ENCODE data around the gene ZBTB46. TPM values are rescaled to one million over a fixed set of nuclear protein-coding genes. Genes with fewer than 3 reads are reported as not detected.

Gene ZBTB46
- total RNA-seq, 1 experiment from 2014 or later, result 27.1 TPM

DNA sequence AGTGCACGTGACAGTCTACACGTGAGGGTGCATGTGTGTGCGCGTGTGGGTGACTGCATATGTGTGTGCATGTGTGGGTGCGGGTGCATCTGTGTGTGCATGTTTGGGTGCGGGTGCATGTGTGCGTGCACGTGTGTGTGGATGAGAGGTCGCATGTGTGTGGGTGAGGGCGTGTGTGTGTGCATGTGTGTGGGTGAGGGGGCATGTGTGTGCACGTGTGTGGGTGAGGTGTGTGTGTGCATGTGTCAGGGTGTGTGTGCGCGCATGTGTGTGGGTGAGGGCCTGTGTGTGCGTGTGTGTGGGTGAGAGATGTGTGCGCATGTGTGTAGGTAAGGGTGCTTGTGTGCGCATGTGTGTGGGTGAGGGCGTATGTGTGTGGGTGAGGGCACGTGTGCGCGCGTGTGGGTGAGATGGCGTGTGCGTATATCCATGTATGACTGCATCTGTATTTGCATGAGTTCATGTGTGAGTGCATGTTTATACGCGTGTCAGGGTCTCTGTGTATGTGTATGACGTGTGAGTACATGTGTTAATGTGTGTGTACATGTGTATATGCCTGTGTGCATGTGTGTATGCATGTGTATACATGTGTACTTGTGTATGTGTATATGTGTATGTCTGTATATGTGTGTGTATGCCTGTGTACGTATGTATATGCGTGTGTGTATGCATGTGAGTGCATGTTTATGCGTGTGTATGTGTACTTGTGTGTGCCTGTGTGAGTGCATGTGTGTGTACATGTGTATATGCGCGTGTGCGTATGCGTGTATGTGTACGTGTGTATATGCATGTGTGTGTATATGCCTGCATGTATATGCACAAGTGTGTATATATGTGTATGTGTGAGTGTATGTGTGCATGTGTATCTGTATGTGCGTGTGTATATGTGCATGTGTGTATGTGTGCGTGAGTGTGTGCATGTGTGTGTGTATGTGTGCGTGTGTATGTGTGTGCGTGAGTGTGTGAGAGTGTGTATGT is 98.7 kb downstream of the ZBTB46 start:
- Histone ChIP-seq H2BK12ac (ENCODE audit: insufficient read length, low read depth, low read length) (no peak overlapping the region), H3K56ac (ENCODE audit: insufficient read length, low read depth, low read length) (no peak overlapping the region), H4K5ac (ENCODE audit: insufficient read length, low read depth, low read length) (no peak overlapping the region), H2AK5ac (ENCODE audit: insufficient read length, low read length) (no peak overlapping the region), H3K27ac (ENCODE audit: insufficient read length, low read depth, low read length) (no peak overlapping the region), H2BK5ac (ENCODE audit: insufficient read length, low read length) (no peak overlapping the region), H3K23ac (ENCODE audit: insufficient read length, low read depth, low read length) (no peak overlapping the region), H4K8ac (replicated peaks; ENCODE audit: insufficient read length, low read depth, low read length) (no peak overlapping the region), H2AFZ (ENCODE audit: low read length) (no peak overlapping the region), H3K4me2 (ENCODE audit: insufficient read depth, insufficient read length, low read length) (no peak overlapping the region), H3K4ac (ENCODE audit: low read depth, low read length) (no peak overlapping the region), H3K27me3 (ENCODE audit: insufficient read depth, low read length) (no peaks in the 10 kb centered on the region), H3K79me1 (ENCODE audit: insufficient read depth, low read depth, low read length, poor library complexity, severe bottlenecking) (peaks cover 3% of the 10 kb centered on the region), H3K9ac (ENCODE audit: extremely low read depth, insufficient read length, low read length) (no peak overlapping the region), H3K79me2 (ENCODE audit: insufficient read depth, low read length) (no peaks in the 10 kb centered on the region), H2BK20ac (ENCODE audit: low read depth, low read length, poor library complexity, severe bottlenecking) (no peak overlapping the region), H3K18ac (ENCODE audit: insufficient read length, low read depth, low read length) (no peak overlapping the region), H2BK15ac (ENCODE audit: low read depth, low read length) (no peak overlapping the region), H3K4me1 (ENCODE audit: insufficient read depth, low read length) (no peaks in the 10 kb centered on the region), H4K91ac (ENCODE audit: insufficient read length, low read depth, low read length) (no peak overlapping the region), H3T11ph (ENCODE audit: low read length) (no peak overlapping the region), H3K14ac (ENCODE audit: insufficient read depth, low read length) (no peak overlapping the region), H4K20me1 (ENCODE audit: control insufficient read depth, insufficient read depth, insufficient read length) (no peaks in the 10 kb centered on the region), H2BK120ac (ENCODE audit: low read depth, low read length, poor library complexity, severe bottlenecking) (no peak overlapping the region), H3K9me3 (ENCODE audit: control insufficient read depth, low read depth, low read length) (no peaks in the 10 kb centered on the region), H3K23me2 (ENCODE audit: insufficient read length, low read depth, low read length, poor library complexity, severe bottlenecking) (no peaks in the 10 kb centered on the region)
- H3K9me3 Mint-ChIP-seq, result no peaks in the 10 kb centered on the region
- H3K4me3 Mint-ChIP-seq, result no peak overlapping the region
- no peak overlapping the region for H3K27ac Mint-ChIP-seq
- TF ChIP-seq, protein P1, sequence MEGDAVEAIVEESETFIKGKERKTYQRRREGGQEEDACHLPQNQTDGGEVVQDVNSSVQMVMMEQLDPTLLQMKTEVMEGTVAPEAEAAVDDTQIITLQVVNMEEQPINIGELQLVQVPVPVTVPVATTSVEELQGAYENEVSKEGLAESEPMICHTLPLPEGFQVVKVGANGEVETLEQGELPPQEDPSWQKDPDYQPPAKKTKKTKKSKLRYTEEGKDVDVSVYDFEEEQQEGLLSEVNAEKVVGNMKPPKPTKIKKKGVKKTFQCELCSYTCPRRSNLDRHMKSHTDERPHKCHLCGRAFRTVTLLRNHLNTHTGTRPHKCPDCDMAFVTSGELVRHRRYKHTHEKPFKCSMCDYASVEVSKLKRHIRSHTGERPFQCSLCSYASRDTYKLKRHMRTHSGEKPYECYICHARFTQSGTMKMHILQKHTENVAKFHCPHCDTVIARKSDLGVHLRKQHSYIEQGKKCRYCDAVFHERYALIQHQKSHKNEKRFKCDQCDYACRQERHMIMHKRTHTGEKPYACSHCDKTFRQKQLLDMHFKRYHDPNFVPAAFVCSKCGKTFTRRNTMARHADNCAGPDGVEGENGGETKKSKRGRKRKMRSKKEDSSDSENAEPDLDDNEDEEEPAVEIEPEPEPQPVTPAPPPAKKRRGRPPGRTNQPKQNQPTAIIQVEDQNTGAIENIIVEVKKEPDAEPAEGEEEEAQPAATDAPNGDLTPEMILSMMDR (conservative IDR thresholded peaks at IDR 0.05), result no peak
- DNase-seq, result no peak
- H3K36me3 Mint-ChIP-seq (ENCODE audit: insufficient read depth in 1 of 3, low read depth in 3 of 3), result peaks cover 11 to 37% (median 14%) of the 10 kb centered on the region in 3 experiments; a peak in 6 of 7 replicates
- no peaks in the 10 kb centered on the region; the same call in 1 of the 2 replicates for H3K27me3 Mint-ChIP-seq (ENCODE audit: low read depth)
- WGBS (ENCODE audit: extremely low coverage, insufficient read length, low lambda C conversion rate), result 100% methylated on average over 3 of the region's 38 CpGs
- no peaks in the 10 kb centered on the region for H3K4me1 Mint-ChIP-seq
